ENCODE results near the gene MRPS2.
"Not testable (repeated sequence)": the region's sequence is repeated elsewhere in the genome, so short reads cannot be mapped to it uniquely, and the experiment has no call there.

Gene MRPS2

GRCh38 chr9:135535631-135536030 is 35.1 kb downstream of the MRPS2 start:
- DNase-seq: not testable (repeated sequence)

- no peak for DNase-seq
Observed at GRCh38 chr9:135536216-135536615, 35.7 kb downstream of the MRPS2 start.

- DNase-seq: not testable (repeated sequence)
Observed at GRCh38 chr9:135543262-135543894, 42.9 kb downstream of the MRPS2 start.

- no peak for DNase-seq
Observed at GRCh38 chr9:135544981-135545635, 44.6 kb downstream of the MRPS2 start.

GRCh38 chr9:135545646-135546176 is 45.2 kb downstream of the MRPS2 start, which contains the start of gene OBP2A:
Gene OBP2A (plus strand): TSS chr9:135546126. CDS start chr9:135546181, 55 bp downstream.
- DNase-seq: not testable (repeated sequence)

- DNase-seq: not testable (repeated sequence)
Observed at GRCh38 chr9:135546792-135547617, 46.5 kb downstream of the MRPS2 start.

GRCh38 chr9:135547756-135548736 is 47.6 kb downstream of the MRPS2 start:
- DNase-seq: no peak

- DNase-seq: not testable (repeated sequence)
Observed at GRCh38 chr9:135549478-135550343, 49.2 kb downstream of the MRPS2 start.

- no peak for DNase-seq
Observed at GRCh38 chr9:135550344-135550918, 49.9 kb downstream of the MRPS2 start.

- no peak for DNase-seq
Observed at GRCh38 chr9:135551031-135551430, 50.5 kb downstream of the MRPS2 start.

GRCh38 chr9:135551456-135551855 is 51.0 kb downstream of the MRPS2 start:
- no peak for DNase-seq

- no peak for DNase-seq
Observed at GRCh38 chr9:135552021-135552697, 51.7 kb downstream of the MRPS2 start.

- DNase-seq: no peak
Observed at GRCh38 chr9:135552698-135553171, 52.3 kb downstream of the MRPS2 start.

All from COR-L47 (cell line).